ENCODE results near the gene RILPL2. TPM values are rescaled to one million over a fixed set of nuclear protein-coding genes. Genes with fewer than 3 reads are reported as not detected.
"Not testable (repeated sequence)": the region's sequence is repeated elsewhere in the genome, so short reads cannot be mapped to it uniquely, and the experiment has no call there.

RILPL2 gene
- polyA plus RNA-seq, 3 donors from 2014 or later, result 4.7 to 6.5 (median 6.5) TPM

DNA sequence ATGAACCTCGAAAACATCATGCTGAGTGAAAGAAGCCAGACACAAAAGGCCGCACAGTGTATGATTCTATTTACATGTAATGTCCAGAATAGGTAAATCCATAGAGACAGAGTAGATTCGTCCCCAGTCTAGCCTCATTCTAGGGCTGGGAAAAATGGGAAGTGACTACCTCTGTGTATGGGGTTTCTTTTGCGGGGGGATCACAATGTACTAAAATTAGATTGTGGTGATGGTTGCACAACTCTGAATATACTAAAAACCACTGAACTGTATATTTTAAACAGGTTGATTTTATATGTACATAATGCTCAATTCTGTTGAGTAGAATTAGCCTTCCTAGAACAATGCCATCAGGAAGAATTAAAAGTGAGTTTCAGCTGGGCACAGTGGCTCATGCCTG is 6.3 kb upstream of the RILPL2 start:
- Mint-ChIP-seq H3K9me3 (no peaks in the 10 kb centered on the region), H3K4me1 (peaks cover 1 to 2% of the 10 kb centered on the region in 2 donors)

DNA sequence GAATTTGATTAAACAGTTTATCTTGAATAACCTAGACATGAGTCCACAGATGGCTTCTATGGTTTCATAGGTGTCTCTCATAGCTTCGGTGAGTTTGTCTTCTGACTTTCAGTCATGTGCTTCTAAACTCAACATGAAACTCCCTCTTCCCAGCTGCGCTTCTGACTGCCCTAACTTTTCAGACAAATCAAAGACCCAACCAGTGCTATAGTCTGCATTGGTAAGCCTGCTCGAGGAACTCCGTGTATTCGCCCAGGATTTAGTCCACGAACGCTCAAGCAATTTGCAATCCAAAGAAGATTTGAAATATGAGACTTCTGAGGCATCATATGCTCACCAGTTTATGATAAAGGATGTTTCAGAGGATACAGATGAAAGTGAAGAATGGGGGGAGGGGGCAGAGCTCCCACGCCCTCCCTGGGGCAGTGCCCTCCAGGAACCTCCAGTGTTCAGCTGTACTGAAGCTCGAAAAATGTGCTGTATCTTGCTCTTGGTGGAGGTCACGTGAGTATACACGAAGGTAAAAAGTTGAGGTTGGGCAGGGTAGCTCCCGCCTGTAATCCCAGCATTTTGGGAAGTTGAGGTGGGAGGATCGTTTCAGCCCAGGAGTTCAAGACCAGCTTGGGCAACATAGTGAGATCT is 5.2 kb upstream of the RILPL2 start:
- no peaks in the 10 kb centered on the region for H3K36me3 Mint-ChIP-seq
- peak overlapping the region in 1 of 6 donors; percentile 6 for H3K27ac Mint-ChIP-seq
- no peaks in the 10 kb centered on the region for H3K9me3 Mint-ChIP-seq
- DNase-seq, result no peak
- H3K27me3 Mint-ChIP-seq (ENCODE audit: low read depth in 3 of 3), result peaks cover 0 to 7% (median under 1%) of the 10 kb centered on the region in 3 donors
- no peak overlapping the region for H3K4me3 Mint-ChIP-seq
- peaks cover 6 to 7% of the 10 kb centered on the region in 2 donors for H3K4me1 Mint-ChIP-seq

More for the DNA sequence above, 6.3 kb upstream of the RILPL2 start:
- no peak for DNase-seq
- Mint-ChIP-seq H3K27me3 (ENCODE audit: low read depth in 3 of 3) (peaks cover 0 to 3% (median 0%) of the 10 kb centered on the region in 3 donors), H3K27ac (no peak overlapping the region), H3K4me3 (no peak overlapping the region), H3K36me3 (no peaks in the 10 kb centered on the region)

DNA sequence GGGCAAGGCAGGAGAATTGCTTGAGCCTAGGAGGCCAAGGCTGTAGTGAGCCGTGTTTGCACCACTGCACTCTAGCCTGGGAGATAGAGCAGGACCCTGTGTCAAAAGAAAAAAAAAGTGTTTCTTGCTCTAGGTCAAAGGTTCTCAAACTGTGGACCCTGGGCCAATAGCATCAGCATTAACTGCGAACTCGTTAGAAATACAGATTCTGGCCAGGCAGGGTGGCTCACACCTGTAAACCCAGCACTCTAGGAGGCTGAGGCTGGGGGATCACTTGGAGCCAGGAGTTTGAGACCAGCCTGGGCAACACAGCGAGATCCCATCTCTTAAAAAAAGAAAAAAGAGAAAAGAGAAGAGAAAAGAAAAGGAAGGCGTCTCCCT is 858 bp downstream of the RILPL2 start:
- no peak for DNase-seq
- Mint-ChIP-seq H3K36me3 (peaks cover 0 to 7% (median 0%) of the 10 kb centered on the region in 3 donors), H3K27ac (peak overlapping the region; percentile 82 to 95 (median 90)), H3K4me3 (peak overlapping the region; percentile 92 to 96 (median 94)), H3K4me1 (peaks cover 45 to 53% of the 10 kb centered on the region in 2 donors), H3K9me3 (no peaks in the 10 kb centered on the region), H3K27me3 (ENCODE audit: low read depth in 3 of 3) (peaks cover 2 to 8% (median 4%) of the 10 kb centered on the region in 3 donors)

DNA sequence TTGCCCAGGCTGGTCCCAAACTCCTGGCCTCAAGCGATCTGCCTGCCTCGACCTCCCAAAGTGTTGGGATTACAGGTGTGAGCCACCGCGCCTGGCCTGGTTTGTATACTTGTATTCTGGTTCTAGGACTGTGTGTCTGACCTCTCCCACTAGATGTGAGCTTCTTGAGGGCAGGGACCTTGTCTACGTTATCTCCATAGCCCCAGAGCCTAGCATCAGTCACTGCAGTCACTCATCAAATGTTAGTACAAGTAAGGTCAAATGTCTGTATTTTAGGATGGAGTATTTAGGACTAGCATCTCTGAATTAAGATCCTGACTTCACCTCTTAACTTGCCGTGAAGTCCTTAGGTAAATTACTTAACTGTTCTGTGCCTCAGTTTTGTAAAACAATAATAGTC is 2.9 kb downstream of the RILPL2 start:
- peaks cover 45 to 53% of the 10 kb centered on the region in 2 donors for H3K4me1 Mint-ChIP-seq
- peak overlapping the region in 4 of 5 donors; percentile 50 to 68 (median 57) for H3K4me3 Mint-ChIP-seq

DNA sequence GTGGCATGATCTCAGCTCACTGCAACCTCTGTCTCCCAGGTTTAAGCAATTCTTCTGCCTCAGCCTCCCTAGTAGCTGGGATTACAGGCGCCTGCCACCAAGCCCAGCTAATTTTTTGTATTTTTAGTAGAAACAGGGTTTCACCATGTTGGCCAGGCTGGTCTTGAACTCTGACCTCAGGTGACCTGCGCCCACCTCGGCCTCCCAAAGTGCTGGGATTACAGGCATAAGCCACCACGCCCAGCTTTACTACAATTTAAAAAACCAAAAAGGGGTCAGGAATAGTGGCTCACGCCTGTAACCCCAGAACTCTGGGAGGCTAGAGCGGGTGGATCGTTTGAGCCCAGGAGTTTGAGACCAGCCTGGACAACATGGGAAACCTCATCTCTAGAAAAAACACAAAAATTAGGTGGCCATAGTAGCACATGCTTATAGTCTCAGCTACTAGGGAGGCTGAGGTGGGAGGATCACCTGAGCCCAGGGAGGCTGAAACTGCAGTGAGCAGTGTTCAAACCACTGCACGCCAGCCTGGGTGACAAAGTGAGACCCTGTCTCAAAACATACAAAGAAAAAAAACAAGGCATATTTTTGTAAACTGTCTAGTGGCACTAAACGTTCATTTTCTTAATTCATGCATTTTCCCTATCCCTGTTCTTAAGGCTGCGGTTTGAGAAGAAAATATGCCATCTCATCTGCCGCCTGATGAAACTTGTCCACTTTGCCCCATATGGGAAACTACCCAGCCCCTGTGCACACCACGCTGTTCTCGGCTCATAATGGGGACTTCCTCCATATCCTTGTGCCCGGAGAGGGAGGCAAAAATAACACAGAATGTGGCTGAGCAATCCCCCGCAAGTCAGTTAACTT is 4.3 kb downstream of the RILPL2 start:
- DNase-seq, result not testable (repeated sequence)
- H3K4me3 Mint-ChIP-seq, result peak overlapping the region; percentile 54 to 68 (median 60)

More for the DNA sequence above, 2.9 kb downstream of the RILPL2 start:
- H3K9me3 Mint-ChIP-seq, result no peaks in the 10 kb centered on the region
- H3K27ac Mint-ChIP-seq, result peak overlapping the region; percentile 20 to 76 (median 43)
- no peak for DNase-seq
- H3K36me3 Mint-ChIP-seq, result peaks cover 0 to 12% (median 5%) of the 10 kb centered on the region in 3 donors
- H3K27me3 Mint-ChIP-seq (ENCODE audit: low read depth in 3 of 3), result peaks cover 2 to 8% (median 4%) of the 10 kb centered on the region in 3 donors

DNA sequence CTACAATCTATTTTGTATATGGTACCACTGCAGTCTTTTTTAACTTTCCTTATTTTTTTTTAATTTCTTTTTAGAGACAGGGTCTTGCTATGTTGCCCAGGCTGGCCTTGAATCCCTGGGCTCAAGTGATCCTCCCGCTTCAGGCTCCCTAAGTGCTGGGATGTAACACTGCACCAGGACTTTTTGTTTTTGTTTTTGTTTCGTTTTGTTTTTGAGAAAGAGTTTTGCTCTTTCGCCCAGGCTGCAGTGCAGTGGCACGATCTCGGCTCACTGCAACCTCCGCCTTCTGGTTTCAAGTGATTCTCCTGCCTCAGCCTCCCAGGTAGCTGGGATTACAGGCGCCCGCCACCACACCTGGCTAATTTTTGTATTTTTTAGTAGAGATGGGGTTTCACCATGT is 7.4 kb downstream of the RILPL2 start:
- H3K9me3 Mint-ChIP-seq; H3K4me3 Mint-ChIP-seq; DNase-seq; H3K27ac Mint-ChIP-seq; H3K27me3 Mint-ChIP-seq (ENCODE audit: low read depth in 3 of 3): not testable (repeated sequence)
- peaks cover 0 to 15% (median 6%) of the 10 kb centered on the region in 3 donors for H3K36me3 Mint-ChIP-seq
- peaks cover 21 to 26% of the 10 kb centered on the region in 2 donors for H3K4me1 Mint-ChIP-seq

More for the DNA sequence above, 4.3 kb downstream of the RILPL2 start:
- H3K27ac Mint-ChIP-seq, result peak overlapping the region; percentile 43 to 81 (median 66)
- peaks cover 45 to 51% of the 10 kb centered on the region in 2 donors for H3K4me1 Mint-ChIP-seq
- not testable (repeated sequence) for H3K27me3 Mint-ChIP-seq (ENCODE audit: low read depth in 3 of 3); H3K9me3 Mint-ChIP-seq
- peaks cover 0 to 15% (median 6%) of the 10 kb centered on the region in 3 donors for H3K36me3 Mint-ChIP-seq

DNA sequence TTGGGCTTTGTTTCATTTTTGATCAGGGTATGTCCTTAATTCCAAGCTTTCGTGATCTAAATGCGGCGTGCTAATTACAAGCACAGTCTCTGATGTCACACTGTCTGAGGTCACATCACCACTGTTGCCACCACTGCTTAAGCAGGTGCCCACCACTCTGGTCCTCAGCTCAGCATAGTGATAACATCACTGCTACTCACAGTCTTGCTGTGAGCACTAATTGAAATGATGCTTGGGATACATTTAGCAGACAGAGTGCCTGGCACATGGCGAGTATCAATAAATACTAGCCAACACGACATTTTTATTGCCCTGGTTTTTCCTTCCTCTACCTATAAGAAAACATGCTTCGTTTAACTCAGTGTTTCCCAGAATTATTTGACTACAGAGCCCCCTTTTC is 7.9 kb downstream of the RILPL2 start:
- Mint-ChIP-seq H3K36me3 (peaks cover 4 to 15% (median 9%) of the 10 kb centered on the region in 3 donors), H3K27ac (no peak overlapping the region), H3K4me3 (no peak overlapping the region), H3K27me3 (ENCODE audit: low read depth in 3 of 3) (no peaks in the 10 kb centered on the region), H3K9me3 (no peaks in the 10 kb centered on the region), H3K4me1 (peaks cover 16 to 21% of the 10 kb centered on the region in 2 donors)
- no peak for DNase-seq

DNA sequence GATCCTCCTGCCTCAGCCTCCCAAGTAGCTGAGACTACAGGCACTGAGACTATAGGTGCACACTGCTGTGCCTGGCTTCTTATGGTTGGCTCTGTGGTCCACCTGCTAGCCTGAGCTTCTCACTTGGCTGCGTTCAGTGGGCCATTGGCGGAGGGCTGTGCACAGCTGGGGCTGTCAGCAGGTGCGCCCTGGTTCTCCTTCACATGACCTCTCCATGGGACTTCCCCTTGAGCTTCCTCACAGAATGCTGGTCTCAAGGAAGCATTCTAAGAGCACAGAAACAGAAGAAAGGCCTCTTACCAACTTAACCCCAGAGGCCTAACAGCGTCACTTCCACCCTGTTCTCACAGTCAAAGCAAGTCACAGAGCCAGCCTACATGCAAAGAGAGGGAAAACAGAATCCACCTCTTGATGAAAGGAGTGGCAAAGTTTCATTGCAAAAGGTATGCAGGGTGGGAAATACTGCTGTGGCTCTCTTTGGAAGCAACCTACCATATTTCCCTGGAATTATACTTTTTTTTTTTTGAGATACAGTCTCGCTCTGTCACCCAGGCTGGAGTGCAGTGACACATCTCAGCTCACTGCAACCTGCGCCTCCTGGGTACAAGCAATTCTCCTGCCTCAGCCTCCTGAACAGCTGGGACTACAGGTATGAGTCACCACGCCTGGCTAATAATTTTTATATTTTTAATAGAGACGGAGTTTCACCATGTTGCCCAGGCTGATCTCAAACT is 9.3 kb downstream of the RILPL2 start:
- Mint-ChIP-seq H3K27me3 (ENCODE audit: low read depth in 3 of 3) (no peaks in the 10 kb centered on the region), H3K4me3 (no peak overlapping the region), H3K4me1 (peaks cover 4 to 7% of the 10 kb centered on the region in 2 donors), H3K9me3 (no peaks in the 10 kb centered on the region), H3K27ac (no peak overlapping the region), H3K36me3 (peaks cover 5 to 15% (median 9%) of the 10 kb centered on the region in 3 donors)
- no peak for DNase-seq

DNA sequence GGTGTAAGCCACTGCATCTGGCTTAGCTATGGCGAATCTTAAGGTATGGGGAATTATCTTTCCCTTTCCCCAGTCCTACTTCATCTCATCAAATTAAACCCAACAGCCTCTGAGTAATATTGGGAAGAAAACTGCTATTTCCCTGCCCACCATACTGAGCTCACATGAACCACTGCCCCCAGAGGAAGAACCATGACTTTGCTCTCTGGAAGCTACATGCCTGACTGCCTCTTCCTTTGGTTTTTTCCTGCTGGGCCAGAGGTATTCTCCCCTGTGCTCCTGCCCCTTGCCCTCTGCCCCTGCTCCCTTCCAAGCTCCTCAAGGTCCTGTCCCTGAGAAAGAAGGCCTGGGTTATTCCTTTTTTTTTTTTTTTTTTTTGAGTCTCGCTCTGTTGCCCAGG is 15.2 kb downstream of the RILPL2 start:
- no peak for DNase-seq
- Mint-ChIP-seq H3K27me3 (ENCODE audit: low read depth in 3 of 3) (peaks cover 0 to 2% (median 2%) of the 10 kb centered on the region in 3 donors), H3K4me3 (no peak overlapping the region), H3K4me1 (peaks cover 0 to 6% of the 10 kb centered on the region in 2 donors), H3K9me3 (no peaks in the 10 kb centered on the region), H3K27ac (no peak overlapping the region), H3K36me3 (peaks cover 4 to 7% (median 5%) of the 10 kb centered on the region in 3 donors)

DNA sequence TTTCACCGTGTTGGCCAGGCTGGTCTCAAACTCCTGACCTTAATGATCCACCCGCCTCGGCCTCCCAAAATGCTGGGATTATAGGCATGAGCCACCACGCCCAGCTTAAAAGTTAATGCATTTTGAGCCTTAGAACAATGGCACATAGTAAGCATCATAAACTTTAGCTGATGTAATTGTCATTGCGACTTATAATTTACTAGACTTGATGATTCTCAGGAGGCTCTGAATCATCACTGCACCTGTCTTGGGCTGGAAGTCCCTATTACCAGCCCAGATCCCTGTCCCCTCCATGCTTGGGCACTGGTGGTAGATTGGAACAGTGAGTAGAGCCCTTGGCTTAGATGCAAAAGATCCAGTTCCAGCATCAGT is 26.5 kb downstream of the RILPL2 start:
- no peak for DNase-seq
- Mint-ChIP-seq H3K9me3 (no peaks in the 10 kb centered on the region), H3K27me3 (ENCODE audit: low read depth in 3 of 3) (peaks cover 0 to 3% (median 2%) of the 10 kb centered on the region in 3 donors), H3K27ac (peak overlapping the region in 1 of 6 donors; percentile 39), H3K4me3 (no peak overlapping the region), H3K4me1 (no peaks in the 10 kb centered on the region), H3K36me3 (peaks cover 3 to 6% (median 6%) of the 10 kb centered on the region in 3 donors)

DNA sequence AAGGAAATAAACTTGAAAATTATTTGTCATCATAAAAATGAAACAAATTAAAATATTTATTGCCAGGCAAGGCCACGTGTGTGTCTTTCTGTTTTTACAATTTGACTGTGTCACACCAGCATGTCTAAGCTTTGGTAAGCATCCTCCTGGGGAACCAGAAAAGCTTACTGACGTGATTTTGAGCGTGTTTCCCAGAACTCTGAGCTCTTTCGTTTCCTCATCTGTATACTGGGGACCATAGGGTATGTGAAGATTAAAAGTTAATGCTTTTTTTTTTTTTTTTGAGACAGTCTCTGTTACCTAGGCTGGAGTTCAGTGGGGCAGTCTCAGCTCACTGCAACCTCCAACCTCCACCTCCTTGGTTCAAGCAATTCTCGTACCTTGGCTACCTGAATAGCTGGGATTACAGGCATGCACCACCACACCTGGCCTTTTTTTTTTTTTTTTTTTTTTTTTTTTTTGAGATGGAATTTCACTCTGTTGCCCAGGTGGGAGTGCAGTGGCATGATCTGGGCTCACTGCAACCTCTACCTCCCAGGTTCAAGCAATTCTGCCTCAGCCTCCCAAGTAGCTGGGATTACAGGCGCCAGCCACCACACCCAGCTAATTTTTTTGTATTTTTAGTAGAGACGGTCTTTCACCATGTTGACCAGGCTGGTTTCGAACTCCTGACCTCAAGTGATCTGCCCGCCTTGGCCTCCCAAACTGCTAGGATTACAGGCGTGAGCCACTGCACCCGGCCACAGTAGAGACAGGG is 27.0 kb downstream of the RILPL2 start:
- H3K4me3 Mint-ChIP-seq; H3K4me1 Mint-ChIP-seq; H3K36me3 Mint-ChIP-seq; H3K27ac Mint-ChIP-seq; H3K9me3 Mint-ChIP-seq; DNase-seq; H3K27me3 Mint-ChIP-seq (ENCODE audit: low read depth in 3 of 3): not testable (repeated sequence)

DNA sequence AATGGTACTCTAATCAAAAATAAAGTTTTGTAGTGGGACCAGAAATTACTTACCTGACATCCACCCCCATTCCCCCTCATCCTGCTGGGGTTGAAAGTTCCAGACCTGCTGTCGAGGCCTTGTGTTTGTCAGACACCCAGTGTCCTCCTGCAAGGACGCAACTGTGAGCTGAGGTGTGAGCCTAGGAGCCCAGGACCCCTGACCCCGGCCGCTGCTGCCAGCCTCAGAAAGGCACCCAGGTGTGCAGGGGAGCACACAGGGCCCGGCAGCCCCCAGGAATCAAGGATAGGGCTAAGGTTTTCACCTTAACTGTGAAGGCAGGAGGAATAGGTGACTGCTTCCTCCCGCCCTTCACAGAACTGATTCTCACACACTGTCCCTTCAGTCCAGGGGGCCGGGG is 27.9 kb downstream of the RILPL2 start:
- DNase-seq; H3K27ac Mint-ChIP-seq; H3K4me1 Mint-ChIP-seq; H3K4me3 Mint-ChIP-seq; H3K9me3 Mint-ChIP-seq; H3K27me3 Mint-ChIP-seq (ENCODE audit: low read depth in 3 of 3): not testable (repeated sequence)
- peaks cover 6 to 13% (median 7%) of the 10 kb centered on the region in 3 donors for H3K36me3 Mint-ChIP-seq

DNA sequence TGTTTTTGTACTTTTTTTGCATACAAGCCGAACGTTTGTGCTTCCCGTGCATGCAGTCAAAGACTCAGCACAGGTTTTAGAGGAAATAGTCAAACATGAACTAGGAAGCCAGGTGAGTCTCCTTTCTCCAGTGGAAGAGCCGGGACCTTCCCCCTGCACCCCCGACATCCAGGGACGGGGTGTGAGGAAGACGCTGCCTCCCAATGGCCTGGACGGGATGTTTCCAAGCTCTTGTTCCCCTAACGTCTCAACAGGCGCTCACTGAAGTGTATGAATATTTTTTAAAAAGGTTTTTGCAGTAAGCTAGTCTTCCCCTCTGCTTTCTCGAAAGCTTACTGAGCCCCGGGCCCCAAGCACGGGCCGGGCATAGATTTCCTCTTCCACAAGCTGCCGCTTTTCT is 28.6 kb downstream of the RILPL2 start:
- H3K9me3 Mint-ChIP-seq; H3K27me3 Mint-ChIP-seq (ENCODE audit: low read depth in 3 of 3); H3K4me1 Mint-ChIP-seq; H3K27ac Mint-ChIP-seq; DNase-seq; H3K4me3 Mint-ChIP-seq: not testable (repeated sequence)
- peaks cover 6 to 18% (median 7%) of the 10 kb centered on the region in 3 donors for H3K36me3 Mint-ChIP-seq
